SKM-1 (cell line): ENCODE data around the gene HMX2.

Experiments used
- DNase-seq: peaks from one replicate; lab custom pipeline; 2025; ENCODE audit not compliant: unreplicated experiment; lab: John Stamatoyannopoulos, UW

Gene HMX2, protein sequence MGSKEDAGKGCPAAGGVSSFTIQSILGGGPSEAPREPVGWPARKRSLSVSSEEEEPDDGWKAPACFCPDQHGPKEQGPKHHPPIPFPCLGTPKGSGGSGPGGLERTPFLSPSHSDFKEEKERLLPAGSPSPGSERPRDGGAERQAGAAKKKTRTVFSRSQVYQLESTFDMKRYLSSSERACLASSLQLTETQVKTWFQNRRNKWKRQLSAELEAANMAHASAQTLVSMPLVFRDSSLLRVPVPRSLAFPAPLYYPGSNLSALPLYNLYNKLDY

GRCh38 chr10:123147635-123148413, at the start of gene HMX2:
TSS of gene HMX2 (plus strand) at chr10:123148136. CDS start at chr10:123148379, 243 bp downstream.
- no peak for DNase-seq

GRCh38 chr10:123100030-123100762, 47.7 kb upstream of the HMX2 start:
- no peak for DNase-seq

DNA sequence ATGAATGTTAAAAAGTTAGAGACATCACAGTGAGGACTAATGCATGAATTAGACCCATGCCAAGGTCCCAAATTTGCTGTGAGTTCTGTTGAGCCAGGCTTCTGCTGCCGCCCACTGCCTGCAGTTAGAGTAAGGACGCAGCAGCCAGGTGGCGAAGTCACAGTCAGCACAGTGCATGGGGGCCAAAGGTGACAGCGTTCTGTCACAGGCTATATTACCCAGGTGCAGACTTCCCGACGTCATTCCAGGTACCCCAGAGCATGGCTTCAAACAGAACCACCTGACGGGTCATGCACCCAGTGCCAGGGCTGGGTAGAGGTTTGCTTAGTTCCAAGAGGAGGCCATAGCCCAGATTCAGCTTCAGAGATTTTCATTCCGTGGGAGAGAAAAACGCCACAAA, 46.1 kb upstream of the HMX2 start:
- no peak for DNase-seq

DNA sequence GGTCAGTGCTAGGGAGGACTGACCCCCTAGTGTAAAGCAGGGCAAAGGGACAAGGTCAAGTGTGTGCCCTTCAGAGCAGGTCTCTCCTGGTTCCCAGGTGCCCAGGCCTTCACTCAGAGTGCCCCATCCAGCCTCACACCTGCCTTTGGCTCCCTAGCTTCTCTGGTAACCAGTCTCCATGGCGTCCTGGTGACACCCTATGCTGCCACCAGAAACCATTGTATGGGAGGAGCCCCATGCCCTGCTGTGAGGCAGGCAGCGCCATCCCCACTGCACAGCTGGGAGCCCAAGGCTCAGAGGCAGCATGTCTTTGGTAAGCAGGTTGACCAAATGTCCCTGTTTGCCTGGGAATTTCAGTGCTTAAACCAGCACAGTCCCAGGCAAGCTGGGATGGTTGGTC, 45.3 kb upstream of the HMX2 start:
- DNase-seq = no peak

- DNase-seq = no peak
Measured at GRCh38 chr10:123103944-123104343, 44.0 kb upstream of the HMX2 start.

DNA sequence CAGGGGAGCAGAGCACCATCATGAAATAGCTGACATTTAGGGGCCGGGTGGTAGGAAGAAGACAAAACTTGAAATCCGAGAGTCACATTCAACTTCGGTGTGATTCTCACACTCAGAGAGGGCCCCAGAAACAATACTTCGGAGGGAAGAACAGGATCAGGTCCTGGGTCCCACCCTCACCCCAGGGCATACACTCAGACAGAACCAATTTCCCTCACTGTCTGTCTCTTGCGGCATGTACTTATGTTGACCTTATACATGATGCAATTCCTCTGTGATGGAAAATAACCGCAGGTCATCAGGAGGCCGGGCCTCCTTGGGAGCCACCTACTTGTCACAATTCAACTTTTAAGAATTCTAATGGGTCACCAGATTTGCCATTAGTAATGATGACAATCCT, 38.5 kb upstream of the HMX2 start:
- DNase-seq = no peak

- no peak for DNase-seq
Measured at GRCh38 chr10:123117644-123118417, 30.1 kb upstream of the HMX2 start.

GRCh38 chr10:123119081-123119480, 28.9 kb upstream of the HMX2 start:
- no peak for DNase-seq

DNA sequence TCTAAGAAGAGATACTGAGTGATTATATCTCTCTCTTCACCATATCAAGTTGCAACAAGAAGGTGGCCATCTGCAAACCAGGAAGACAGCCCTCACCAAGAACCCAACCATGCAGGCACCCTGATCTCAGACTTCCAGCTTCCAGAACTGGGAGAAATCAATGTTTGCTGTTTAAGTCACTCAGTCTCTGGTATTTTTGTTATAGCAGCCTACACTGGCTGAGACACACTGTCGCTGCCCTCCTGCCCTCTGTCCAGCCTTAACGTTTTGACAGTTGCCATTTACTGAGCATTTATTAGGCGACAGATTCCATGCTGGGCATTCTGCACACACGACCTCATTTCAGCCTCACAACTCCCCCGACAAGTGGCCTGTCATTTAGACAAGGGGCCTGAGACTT, 21.7 kb upstream of the HMX2 start:
- no peak for DNase-seq

GRCh38 chr10:123129618-123130271, 18.2 kb upstream of the HMX2 start:
- no peak for DNase-seq

- DNase-seq = no peak
Measured at GRCh38 chr10:123132576-123133477, 15.1 kb upstream of the HMX2 start.

DNA sequence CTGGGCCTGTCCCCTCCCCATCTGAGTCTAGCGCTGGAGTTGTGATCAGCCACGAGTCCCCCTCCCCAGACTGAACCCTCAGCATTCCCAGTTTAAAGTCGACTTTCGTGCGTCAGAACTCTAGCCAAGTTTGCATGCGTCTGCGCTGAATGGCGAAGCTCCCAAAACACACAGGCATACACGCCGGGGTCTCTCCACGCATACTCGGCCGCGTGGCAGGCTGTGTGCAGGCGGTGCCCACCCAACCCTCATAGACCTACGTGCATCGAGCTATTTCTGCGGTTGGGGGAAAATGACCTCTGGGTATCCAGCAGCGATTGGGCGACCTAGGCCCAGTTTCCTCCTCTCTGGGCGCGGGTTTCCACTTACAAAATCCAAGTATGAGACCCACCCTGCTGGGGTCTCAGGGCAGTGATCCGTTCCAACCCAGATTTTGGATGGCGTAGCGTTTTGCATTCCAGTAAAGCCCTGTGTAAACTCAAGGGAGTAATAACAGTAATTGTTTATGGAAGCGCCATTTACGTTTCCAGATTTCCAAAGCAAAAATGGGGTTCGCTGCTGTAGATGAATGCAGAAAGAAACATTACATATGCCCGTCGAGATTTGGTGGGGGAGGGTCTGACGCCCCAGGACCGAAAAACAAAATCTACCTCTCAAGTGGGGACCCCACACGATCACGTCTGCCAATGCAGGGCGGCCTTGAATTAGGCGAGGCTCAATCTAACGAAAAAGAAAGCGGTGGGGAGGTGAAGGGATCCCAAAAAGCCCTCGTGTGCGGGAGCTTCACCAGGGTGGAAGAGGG, 14.2 kb upstream of the HMX2 start:
- no peak for DNase-seq

DNA sequence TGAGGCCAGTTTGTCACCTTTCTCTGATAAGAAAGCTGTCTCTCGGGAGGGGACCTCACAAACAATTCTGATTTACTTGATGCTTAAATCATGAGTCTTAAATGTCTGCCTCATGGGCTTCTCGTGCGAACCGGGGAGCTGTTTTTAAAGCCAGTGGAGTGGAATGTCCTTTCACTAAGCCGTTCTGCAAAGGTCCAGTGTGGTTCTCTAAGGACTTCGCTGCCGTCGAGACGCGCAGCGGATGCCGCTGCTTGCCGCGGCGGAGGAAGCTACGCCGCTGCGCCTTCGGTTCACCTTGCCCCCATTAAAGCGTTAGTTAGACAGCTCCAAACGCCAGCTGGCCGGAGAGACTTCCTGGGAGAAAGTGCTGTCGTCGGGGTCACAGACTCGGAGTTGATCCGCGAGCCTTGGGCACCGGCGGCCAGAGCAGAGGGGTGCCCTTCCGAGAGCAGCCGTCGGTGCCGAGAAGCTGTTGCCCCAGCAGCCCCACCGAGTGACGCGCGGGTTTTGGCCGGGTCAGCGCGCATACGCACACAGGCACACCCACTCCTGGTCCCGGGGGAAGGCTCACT, 13.5 kb upstream of the HMX2 start:
- no peak for DNase-seq

DNA sequence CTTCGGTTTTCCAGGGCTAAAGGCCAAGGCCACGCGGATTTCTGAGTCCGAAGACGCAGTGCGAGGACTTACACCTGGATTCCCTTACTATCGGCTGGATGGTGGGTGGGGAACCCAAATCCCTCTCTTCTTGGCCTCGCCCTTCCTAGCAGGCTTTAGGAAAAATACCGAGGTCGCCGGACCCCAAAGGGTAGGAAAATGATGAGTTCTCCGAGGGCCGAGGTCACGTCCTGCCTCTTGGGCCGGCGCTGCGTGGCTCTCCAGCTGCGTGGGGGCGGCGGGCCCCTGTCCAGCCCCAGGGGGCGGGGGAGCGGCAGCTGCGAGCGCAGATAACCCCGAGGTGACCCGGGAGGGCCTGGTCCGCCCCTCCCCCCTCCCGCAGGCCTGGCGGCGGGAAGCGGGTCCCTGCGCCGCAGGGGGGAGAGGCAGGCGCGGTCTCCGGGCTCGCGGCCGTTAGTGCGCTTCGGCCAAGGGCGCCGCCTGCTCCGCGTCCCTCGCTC, 13.0 kb upstream of the HMX2 start:
- DNase-seq = no peak

DNA sequence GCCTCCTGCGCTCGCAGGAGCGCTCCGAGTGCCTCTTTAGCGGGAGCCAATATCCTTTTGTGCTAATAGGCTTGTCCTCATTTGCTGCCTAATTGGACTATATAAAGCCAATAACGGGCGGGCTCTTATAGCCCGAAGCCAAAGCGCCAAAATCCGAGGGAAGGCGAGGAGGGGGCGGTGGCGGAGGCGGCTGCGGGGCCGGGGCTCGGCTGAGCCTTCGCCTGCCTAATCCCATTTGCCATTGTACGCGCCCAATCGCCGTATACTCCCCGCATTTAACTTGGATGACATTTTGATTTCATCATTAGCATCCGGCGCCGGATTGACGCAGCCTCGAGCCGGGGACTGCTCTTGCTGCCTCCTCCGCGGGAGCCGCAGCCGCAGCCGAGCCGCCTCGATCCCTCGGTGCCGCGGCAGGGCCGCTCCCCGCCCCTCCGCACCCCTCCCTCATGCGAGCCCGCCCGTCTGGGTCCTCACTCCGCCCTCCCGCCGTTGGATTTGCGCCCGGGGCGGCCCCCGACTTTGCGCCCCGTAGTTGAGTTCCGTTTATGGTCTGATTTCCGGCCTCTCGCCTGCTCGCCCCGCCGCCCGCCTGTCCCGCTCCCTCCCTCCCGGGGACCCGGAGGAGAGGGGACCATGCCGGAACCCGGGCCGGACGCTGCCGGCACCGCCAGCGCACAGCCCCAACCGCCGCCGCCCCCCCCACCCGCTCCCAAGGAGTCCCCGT, 12.4 kb upstream of the HMX2 start, which contains the start of gene HMX3:
TSS of gene HMX3 (plus strand) at position 556 of the 727 bp plus-strand sequence. CDS start at position 637, 81 bp downstream.
- DNase-seq = no peak

DNA sequence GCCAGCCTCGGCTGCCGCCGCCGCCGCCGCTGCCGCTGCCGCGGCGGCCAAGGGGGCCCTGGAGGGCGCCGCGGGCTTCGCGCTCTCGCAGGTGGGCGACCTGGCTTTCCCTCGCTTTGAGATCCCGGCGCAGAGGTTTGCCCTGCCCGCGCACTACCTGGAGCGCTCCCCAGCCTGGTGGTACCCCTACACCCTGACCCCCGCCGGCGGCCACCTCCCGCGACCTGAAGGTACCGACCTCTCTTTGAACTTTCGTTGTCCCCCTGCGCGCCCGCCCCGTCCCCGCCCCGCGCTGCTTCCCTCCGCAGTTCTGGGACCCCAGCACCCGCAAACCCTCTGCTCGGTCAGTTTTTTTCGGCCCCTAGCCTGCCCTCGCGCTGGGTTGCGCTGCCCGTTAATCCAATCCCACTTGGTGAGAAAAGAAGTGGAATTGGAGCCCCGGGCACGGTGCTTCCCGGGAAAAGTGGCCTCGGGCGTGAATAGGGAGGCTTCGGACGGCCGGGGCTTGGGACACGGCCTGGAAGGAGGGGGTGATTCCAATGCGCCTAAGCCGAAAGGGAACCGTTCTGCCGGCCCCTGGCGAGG, 11.6 kb upstream of the HMX2 start:
- no peak for DNase-seq
